HG02885 (cell line): ENCODE measurements around the gene TCIRG1.
A peak's percentile ranks its signal among the peaks of the same experiment; 100 is the strongest.

Source experiments
- ATAC-seq: cut with Tn5 transposase; IDR thresholded peaks from one replicate; pipeline ENCODE4 v1.9.1; 2021; ENCODE audit warnings: mild to moderate bottlenecking; ENCODE audit not compliant: unreplicated experiment, poor library complexity

TCIRG1 gene

DNA sequence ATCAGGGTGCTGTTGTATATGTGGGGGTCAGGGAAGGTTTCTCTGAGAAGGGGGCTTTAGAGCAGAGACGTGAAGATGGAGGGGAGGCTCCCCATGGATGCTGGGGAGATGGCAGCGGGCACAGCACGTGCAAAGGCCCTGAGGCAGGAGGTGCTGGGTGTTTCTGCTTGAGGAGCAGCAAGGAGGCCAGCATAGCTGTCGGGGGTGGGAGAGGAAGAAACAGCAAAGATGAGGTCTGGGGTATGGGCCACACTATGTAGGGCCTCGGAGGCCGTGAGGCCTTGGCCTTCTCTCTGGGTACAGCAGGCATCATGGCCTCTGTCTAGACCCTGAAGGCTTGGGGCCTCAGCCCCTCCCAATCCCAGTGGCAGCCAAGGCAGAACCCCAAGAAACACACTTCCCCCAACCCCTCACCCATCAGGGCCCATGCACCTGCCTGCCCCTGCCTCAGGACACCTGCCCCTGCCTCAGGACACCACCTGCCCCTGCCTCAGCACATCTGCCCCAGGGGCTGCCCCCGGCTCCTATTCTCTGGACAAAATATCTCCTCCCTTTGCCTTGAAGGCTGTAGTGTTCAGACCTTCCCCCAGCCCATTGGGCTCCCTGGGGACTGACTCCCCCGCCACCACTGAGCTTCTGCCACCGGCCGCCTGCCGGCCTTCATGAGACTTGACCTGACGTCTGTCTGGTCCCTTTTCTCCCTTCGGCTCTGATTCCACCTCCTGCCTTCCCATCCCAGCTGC lies 22.5 kb upstream of the TCIRG1 start:
- ATAC-seq: no peak

DNA sequence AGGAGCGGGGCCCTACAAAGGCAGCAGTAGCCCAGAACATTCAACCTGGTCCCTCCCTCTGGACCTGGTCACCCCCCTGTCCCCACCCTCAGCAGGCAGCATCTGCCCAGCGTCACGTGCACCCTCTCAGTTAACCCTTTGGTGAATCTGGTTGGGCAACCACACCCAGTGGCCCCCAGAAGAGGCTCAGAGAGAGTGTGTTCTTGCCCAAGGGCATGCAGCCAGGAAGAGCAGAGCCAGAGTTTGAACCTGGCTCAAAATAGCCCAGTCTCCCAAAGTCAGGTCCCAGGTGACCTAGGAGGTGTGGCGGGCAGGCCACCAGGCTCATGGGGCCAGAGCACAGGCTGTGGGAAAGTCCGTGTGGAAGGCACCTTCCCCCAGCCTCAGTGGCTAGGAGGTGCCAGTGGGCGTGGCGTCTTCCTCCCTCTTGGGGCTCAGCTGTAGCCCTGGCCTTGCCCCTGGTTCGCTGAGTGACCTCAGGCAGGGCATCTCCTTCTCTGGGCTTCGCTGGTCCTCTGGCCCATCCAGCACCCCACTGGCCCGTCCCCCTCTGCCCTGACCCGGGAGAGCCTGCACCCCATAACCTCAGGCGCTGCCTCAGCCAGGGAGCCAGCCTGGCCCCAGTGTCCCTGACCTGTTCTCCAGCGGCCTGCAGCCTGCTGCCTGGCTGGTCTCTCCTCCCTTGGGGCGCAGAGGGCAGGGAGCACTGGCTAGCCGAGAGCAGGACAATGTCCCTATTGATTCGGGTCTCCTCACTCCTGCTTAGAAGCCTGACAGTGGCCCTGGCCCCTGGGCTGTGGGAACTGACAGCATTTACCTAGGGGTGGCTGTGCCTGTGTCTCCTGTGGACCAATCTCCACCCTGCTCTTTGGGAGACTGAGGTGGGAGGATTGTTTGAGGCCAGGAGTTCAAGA lies 21.7 kb upstream of the TCIRG1 start:
- ATAC-seq: no peak

DNA sequence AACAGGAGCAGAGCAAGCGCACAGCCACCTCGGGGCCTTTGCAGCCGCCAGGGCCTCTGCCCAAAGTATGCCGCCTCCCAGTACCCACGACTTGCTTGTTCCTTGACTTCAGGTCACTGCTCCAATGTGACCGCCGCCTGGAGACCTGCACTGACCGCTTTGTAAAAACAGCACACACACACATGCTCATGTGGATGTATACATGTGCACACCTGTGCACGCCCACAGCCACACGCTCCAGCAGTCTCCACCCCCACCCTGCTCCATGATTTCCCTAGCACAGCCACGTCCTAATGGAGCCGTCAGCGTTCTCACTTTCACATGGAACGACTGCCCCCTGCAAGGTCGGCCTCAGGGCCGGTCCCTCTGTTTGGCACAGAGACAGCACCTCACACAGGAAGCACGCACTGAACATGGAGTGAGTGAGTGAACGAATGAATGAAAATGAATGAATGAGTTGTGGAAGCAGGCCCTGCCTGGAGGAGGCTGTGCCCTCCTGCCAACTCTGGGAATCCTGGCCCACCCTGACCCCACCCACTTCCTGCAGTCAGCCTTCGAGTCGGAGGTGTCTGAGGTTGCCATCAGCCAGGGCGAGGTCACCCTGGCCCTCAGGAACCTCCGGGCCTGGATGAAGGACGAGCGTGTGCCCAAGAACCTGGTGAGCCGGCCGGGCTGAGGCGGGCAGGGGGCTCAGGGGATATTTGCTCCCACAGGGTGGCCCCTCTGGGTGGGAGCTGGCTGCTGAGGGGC lies 20.7 kb upstream of the TCIRG1 start:
- ATAC-seq: no peak

DNA sequence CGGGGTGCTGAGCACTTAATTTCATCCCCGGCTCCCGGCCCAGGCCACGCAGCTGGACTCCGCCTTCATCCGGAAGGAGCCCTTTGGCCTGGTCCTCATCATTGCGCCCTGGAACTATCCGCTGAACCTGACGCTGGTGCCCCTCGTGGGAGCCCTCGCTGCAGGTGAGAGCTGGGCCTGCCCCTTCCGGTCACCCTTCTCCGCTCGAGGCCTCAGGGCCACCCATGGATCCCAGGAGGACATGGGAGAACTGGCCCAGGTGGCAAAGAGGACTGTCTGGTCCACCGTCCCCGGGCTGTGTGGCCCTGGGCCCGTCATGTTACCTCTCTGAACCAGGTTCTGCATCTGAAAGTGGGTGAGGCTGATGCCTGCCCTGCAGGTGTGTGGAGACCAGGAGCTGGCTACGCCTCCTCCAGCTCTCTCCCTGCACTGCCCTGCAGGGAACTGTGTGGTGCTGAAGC lies 20.1 kb upstream of the TCIRG1 start:
- ATAC-seq: no peak

DNA sequence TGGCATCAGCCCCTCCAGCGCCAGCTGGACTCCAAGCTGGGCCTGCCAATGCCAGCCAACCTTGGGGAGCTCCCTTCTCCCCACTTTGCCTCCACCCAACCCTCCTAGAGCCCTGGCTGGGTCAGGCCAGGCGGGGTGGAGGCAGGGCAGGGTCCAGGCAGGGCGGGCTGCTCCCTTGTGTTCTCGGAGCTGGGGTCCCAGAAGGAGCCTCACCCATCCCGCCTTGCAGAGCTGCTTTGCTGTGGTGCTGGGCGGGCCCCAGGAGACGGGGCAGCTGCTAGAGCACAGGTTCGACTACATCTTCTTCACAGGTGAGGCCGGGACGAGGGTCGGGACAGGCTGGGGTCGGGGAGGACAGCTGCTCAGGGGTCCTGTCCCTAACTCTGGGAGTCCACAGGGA lies 19.3 kb upstream of the TCIRG1 start:
- ATAC-seq: no peak

DNA sequence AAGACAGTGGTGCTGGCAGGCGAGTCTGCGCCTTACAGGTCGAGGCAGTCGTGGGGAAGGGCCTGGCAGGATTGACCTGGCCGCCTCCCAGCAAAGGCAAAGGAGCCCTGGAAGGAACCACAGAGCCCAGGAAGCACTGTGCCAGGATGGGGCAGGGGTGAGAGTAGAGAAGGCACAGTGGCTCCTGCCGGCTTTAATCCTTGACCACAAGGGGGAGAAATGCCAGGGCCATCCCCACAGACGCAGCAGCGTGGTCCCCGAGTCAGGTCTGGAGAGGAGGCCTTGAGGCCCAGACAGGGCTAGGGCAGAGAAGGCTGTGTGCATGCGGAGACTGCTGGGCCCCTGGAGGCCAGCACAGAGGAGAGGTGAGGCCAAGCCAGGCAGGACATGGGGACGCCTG lies 18.2 kb upstream of the TCIRG1 start:
- no peak for ATAC-seq

DNA sequence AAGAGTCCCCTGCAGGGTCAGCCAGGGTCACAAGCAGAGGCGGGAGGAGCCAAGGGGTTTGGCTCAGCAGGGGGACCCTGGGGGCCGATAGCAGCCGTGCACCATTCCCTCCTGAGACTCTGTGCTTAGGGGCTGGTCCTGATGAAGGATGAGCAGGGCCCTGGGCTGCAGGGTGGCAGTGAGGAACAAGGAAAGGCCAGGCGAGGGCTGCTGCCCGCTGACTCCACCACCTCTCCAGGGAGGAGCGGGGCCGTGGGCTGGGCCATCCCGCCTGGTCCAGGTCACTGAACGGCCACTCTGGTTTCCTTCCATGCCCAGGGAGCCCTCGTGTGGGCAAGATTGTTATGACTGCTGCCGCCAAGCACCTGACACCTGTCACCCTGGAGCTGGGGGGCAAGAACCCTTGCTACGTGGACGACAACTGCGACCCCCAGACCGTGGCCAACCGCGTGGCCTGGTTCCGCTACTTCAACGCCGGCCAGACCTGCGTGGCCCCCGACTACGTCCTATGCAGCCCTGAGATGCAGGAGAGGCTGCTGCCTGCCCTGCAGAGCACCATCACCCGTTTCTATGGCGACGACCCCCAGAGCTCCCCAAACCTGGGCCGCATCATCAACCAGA lies 17.5 kb upstream of the TCIRG1 start:
- no peak for ATAC-seq

DNA sequence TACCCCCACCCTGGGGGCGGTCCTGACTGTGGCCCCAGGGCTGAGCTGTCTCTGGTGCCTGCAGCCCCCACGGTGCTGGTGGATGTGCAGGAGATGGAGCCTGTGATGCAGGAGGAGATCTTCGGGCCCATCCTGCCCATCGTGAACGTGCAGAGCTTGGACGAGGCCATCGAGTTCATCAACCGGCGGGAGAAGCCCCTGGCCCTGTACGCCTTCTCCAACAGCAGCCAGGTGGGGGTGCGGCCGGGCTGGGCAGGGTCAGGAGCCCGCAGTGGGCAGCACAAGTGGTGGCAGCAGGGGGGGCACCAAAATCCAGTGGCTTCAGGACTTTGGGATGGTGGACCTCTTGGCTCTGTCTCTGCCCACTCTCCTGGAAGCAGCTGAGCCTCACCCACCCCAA lies 16.3 kb upstream of the TCIRG1 start:
- ATAC-seq: no peak

DNA sequence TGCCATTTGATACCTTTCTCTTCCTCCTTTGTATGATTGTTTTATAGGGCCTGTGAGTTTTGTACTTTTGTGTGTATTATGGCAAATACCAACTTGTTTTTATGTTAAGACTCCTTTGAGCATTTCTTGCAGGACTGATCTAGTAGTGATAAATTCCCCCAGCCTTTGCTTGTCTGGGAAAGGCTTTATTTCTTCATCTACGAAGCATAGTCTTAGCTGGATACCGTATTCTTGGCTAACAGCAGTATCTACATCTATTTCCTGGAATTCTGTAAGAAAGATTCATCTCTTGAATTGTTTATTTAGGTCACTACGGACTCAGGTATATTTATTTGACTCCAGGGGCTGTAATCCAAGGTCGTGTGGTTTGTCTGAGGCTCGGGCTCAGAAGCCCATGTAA lies 14.3 kb upstream of the TCIRG1 start:
- no peak for ATAC-seq

DNA sequence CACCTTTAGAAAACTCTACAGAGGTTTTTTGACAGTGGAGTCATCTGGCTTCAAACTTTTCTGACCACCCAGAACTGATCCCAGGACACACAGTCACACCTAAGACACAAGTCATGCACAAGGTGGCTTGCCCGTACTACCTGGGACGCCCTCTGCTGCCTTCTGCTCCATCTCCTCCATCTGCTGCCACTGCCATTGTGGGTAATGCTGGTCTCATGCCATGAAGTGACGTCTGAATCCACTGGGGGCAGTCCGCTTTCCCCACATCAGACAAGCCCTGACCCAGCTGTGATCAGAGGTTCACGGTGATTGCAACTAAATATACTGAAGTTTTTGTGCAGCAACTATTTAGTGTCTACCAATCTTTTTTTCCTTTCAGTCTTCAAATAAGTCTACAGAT lies 13.8 kb upstream of the TCIRG1 start:
- no peak for ATAC-seq

DNA sequence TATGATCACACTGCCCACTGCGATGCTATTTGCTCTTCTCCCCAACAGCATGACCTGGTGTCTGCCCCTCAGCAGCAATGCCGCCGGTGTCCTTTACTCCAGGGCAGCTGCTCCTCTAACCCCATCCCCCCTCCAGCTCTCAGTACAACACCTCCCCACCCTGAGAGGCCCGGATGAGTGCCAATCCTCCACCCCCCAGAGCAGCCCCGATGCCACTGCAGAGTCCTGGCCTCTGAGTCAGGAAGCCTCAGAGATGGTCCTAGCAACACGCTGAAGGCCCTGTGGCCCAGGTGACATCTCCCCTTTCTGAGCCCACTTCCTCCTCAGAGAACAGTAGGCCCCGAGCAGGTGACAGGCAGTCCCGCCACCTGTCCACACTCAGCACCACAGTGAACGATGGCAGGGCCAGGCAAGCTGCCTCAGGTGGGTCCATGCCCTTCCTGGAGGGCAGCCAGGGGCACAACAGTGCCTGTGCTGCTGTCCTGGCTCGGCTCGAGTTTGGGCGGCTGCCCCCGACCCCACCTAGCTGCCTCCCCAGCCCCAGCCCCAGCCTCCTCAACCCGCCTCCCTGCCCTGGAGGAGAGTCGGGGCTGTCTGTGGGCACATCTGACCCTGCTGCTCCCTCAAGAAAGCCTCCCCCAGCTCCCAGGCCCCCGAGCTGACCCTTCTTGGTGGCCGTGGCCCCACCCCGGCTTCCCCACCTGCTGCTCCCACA lies 12.3 kb upstream of the TCIRG1 start:
- no peak for ATAC-seq

DNA sequence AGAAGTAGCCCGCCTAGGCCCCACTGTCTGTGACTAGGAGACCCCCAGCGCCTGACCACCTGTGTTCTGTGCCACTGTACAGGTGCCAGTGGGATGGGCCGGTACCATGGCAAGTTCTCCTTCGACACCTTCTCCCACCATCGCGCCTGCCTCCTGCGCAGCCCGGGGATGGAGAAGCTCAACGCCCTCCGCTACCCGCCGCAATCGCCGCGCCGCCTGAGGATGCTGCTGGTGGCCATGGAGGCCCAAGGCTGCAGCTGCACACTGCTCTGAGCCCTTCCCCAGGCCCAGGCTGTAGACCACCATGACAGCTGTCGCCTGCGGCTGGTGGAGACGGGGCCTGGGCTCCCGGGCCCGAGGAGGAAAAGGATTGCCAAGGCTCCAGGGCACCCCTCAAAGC lies 11.2 kb upstream of the TCIRG1 start:
- ATAC-seq: no peak

DNA sequence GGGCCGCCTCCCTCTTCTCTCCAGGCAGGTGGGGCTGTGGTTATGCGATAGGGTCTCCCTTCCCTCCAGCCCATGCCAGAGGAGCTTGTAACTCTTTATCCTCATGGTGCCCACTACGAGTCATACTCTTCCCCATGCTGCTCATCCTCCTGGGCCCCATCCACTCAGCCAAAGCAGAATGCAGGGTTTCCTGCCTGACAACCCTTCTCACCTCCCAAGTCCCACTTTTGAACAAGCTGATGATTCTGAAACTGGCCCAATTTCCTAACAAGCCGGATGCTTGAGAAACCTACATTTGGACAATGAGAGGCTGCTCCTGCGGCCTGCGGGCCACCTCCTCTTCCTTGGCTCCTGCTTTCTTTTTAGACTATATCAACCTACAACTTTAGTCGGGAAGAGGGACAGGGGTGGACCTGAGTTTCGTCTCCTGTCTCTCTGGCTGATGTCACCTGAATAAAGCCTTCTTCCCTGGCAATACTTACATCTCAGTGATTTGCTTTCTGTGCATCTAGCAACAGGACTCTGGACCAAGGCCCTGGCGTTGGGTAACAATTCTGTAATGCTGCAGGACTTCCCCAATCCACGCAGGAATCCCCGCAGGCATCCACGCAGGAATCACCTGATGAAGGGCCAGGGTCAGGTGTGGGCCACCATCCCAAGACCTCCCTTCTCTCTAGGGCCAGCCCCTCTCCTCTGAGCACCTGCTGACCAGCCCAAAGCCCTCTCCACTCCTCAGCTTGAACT lies 9.9 kb upstream of the TCIRG1 start:
- no peak for ATAC-seq

DNA sequence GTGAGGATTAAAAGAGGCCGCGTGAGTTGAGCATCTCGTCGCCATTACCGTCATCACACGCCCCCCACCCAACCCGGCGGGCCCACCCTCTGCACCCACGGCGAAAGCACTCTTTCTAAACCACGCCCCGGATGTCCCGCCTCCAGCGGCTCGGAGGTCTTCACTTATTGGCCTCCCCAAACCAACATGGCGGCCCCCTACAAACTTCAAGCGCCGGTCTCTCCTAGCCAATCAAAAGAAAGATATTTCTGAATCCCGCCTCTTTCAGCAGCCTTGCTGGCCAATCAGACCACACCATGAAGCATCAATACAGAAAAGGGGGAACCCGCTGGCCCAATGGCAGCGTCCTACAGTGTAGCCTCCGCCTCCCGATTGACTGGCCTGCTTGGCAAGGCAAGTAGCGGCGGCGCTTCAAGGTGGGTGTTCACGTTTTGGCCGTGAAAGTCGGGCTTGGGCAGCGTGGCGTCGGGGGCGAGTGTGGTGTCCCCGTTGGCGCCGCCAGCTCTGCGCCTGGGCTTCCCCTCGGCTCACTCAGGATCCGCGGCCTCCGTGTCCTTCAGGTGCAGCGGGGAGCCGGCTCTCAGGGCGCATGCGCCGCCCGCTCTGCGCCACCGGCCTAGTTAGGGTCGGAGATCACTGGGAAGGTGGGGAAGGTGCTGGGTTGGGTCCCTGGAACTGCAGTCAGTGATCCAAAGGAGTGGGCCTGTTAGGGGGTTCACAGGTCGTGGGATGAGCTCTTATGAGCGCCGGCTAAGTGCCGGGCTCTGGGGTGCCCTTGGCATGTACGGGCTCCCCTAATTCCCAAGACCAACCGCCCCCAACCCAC lies 8.3 kb upstream of the TCIRG1 start, which contains the start of gene NDUFS8:
TSS of gene NDUFS8 (plus strand) at position 364 of the 826 bp plus-strand sequence. CDS start 1,471 bp downstream, outside the sequence.
- peak; percentile 95 for ATAC-seq

DNA sequence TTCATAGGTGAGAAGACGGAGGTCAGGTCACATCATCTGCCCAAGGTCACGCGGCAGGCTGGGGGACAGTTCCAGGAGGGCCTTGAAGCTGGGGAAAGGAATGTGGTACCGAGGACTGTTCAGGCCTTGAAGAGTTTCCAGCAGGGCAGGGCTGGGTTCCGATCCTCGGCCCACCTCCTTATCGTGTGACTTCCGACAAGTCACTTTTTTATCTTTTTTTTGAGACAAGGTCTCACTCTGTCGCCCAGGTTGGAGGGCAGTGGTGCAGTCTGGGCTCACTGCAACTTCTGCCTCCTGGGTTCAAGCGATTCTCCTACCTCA lies 7.7 kb upstream of the TCIRG1 start:
- ATAC-seq: no peak

DNA sequence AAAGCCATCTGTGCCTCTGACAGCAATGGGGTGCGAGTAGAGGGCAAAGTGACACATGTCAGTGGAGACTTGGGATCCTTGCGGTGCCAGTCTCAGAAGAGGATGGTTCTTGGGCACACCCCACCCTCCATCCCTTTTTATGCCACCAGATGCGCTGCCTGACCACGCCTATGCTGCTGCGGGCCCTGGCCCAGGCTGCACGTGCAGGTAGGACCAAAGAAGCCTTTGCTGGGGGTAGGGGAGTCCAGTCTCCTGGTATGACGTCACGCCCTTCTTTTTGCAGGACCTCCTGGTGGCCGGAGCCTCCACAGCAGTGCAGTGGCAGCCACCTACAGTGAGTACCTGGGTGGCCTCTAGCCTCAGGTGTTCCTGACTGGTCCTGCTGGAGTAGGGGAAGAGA lies 6.8 kb upstream of the TCIRG1 start:
- no peak for ATAC-seq

DNA sequence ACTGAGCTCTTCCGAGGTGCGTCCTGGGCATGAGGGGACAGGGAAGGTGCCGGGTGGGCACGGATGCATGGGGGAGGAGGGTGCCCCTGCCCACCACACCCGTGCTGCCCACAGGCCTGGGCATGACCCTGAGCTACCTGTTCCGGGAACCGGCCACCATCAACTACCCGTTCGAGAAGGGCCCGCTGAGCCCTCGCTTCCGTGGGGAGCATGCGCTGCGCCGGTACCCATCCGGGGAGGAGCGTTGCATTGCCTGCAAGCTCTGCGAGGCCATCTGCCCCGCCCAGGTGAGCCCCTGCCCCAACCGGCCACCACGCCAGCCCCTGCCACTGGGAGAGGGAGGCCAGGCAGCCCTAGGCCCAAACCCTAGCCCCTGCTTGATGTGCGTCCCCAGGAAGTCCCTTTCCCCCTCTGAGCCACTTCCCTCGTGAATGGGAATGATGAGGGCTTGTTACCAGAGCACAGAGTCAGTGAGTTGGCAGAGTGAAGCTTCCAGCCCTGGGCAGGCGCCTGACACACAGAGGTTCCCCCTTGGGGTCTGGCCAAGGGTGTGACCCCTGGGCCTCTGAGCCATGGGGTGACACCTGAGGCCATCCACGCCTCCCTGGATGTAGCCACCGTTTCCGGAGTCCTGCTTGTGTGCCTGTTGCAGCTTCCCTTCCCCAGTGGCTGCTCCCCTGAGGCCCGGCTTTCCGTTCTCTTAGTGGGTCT lies 5.7 kb upstream of the TCIRG1 start:
- no peak for ATAC-seq

DNA sequence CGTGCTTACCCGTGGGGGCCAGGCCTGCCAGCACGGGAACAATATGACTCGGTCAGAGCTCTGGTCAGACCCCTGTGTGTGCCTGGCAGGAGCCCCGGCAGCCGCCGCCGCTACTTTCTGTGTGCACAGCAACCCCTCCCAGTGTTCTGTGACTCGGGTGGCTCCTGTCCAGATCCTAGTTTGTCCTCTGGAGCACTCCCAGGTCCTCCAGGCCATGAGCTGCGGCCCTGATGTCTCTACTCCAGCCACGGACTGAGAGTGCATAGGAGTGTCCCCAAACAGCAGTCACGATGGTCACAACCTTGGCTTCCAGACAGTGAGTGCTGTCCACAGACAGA lies 5.1 kb upstream of the TCIRG1 start:
- ATAC-seq: no peak
